GM20000 (cell line): ENCODE results near the gene PRMT5.

ENCODE experiments used
- DNase-seq: peaks from one replicate; pipeline ENCODE4 v3.0.0; 2012; ENCODE audit warnings: low spot score
- CTCF ChIP-seq: IDR thresholded peaks from 2 replicates; pipeline ENCODE4 v1.5.1; 2012; ENCODE audit warnings: mild to moderate bottlenecking, control low read depth; ENCODE audit errors: extremely low read depth, missing control alignments

Gene PRMT5

GRCh38 chr14:22875003-22875747 lies 54.0 kb downstream of the PRMT5 start:
- TF ChIP-seq CTCF = no peak
- peak; percentile 7 for DNase-seq

GRCh38 chr14:22872833-22873520 lies 56.2 kb downstream of the PRMT5 start:
- no peak for TF ChIP-seq CTCF
- peak; percentile 10 for DNase-seq

GRCh38 chr14:22872033-22872832 lies 56.9 kb downstream of the PRMT5 start:
- peak; percentile 93 for TF ChIP-seq CTCF
- DNase-seq = peak; percentile 85

- TF ChIP-seq CTCF = peak; percentile 5
- peak; percentile 90 for DNase-seq
These were observed 57.7 kb downstream of the PRMT5 start, which contains the start of gene LRP10 for GRCh38 chr14:22871224-22872032. LRP10 (plus strand) TSS chr14:22871740; CDS start chr14:22872304, 564 bp downstream.

GRCh38 chr14:22870811-22871223 lies 58.4 kb downstream of the PRMT5 start:
- no peak for DNase-seq
- no peak for TF ChIP-seq CTCF
